IPS-20b (cell line): ENCODE data around the gene PDLIM7.

ENCODE experiments used
- H3K27ac ChIP-seq: one replicate; pipeline ENCODE4 v1.5.1; 2013; ENCODE audit warnings: low read length
- H3K27me3 ChIP-seq: 2 replicates; pipeline ENCODE4 v1.6.1; 2013; ENCODE audit warnings: mild to moderate bottlenecking, low read length, inconsistent platforms; ENCODE audit not compliant: insufficient read depth
- H3K36me3 ChIP-seq: 2 replicates; pipeline ENCODE4 v1.6.1; 2013; ENCODE audit warnings: low read depth, mild to moderate bottlenecking, inconsistent platforms, low read length, moderate library complexity; ENCODE audit not compliant: insufficient read depth
- H3K4me1 ChIP-seq: 2 replicates; pipeline ENCODE4 v1.6.1; 2013; ENCODE audit warnings: mild to moderate bottlenecking, control low read depth, inconsistent platforms, low read length, moderate library complexity; ENCODE audit not compliant: insufficient read depth
- H3K4me3 ChIP-seq: 2 replicates; pipeline ENCODE4 v1.5.1; 2013; ENCODE audit warnings: mild to moderate bottlenecking, low read length, inconsistent platforms
- H3K9ac ChIP-seq: 2 replicates; pipeline ENCODE4 v1.6.1; 2013; ENCODE audit warnings: low read depth, mild to moderate bottlenecking, inconsistent platforms, low read length, moderate library complexity
- H3K9me3 ChIP-seq: 2 replicates; pipeline ENCODE4 v1.6.1; 2013; ENCODE audit warnings: mild to moderate bottlenecking, low read depth, low read length, inconsistent platforms; ENCODE audit not compliant: insufficient read depth

The PDLIM7 gene

DNA sequence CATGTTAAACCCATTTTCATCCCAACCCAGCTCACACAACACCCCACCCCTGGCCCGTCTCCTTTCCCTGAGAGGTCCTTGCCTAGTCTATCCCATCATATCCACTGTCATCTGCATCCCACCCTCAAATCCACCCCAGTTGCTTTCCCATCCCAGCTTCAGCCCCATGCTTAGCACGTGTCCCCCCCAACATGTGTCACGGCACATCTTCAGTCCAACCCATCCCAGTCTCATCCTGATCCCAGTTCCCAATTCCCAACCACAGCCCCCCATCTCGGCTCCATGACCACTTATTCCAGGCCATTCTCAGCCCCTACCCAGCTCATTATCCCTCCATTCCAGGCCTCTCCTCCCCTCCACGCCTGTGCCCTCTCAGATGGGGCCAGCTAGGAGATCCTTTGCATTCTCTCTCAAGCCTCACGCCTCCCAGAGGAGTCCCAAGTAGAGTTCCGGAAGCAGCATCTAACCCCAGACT, 23.4 kb downstream of the PDLIM7 start:
- Histone ChIP-seq H3K4me3 (peak overlapping the region; percentile 59), H3K4me1 (peaks cover 34% of the 10 kb centered on the region), H3K36me3 (peaks cover 32% of the 10 kb centered on the region), H3K27ac (no peak overlapping the region), H3K27me3 (no peaks in the 10 kb centered on the region), H3K9ac (peak overlapping the region; percentile 47; the same call in 1 of the 2 replicates), H3K9me3 (no peaks in the 10 kb centered on the region)

DNA sequence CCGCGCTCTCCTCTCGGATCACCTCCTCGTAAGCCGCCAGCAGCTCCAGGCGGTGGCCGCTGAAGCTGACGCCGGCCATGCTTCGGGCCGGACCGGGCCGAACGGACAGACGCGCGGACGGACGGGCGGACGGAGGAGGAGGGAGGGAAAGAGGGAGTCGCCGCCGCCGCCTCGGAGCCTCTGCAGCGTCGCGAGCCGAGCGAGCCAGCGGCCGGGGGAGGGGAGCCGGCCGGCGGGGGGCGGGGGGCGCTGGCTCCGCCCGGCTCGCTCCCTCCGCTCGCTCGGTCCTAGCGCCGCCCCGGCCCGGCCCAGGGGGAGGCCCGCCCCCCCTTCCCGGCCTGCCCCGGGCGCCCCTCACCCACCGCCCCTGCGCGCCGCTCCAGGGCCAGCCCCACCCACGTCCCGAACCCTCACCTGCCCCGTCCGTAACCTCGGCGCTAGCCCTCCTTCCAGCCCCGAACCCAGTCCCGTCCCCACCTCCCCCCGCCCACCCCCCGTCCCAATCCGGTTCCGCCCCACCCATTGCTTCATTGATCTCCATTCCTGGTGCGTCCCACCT, 23.9 kb downstream of the PDLIM7 start, which contains the start of gene DBN1:
DBN1 (minus strand) TSS at position 192 of the 559 bp plus-strand sequence; CDS start at position 79, 113 bp downstream.
- Histone ChIP-seq H3K9me3 (no peaks in the 10 kb centered on the region), H3K27me3 (no peaks in the 10 kb centered on the region), H3K4me3 (peak within 1 kb of the TSS; percentile 96), H3K27ac (peak within 1 kb of the TSS; percentile 89), H3K4me1 (peaks cover 34% of the 10 kb centered on the region), H3K36me3 (peaks cover 37% of the 10 kb centered on the region), H3K9ac (peak within 1 kb of the TSS; percentile 98)

DNA sequence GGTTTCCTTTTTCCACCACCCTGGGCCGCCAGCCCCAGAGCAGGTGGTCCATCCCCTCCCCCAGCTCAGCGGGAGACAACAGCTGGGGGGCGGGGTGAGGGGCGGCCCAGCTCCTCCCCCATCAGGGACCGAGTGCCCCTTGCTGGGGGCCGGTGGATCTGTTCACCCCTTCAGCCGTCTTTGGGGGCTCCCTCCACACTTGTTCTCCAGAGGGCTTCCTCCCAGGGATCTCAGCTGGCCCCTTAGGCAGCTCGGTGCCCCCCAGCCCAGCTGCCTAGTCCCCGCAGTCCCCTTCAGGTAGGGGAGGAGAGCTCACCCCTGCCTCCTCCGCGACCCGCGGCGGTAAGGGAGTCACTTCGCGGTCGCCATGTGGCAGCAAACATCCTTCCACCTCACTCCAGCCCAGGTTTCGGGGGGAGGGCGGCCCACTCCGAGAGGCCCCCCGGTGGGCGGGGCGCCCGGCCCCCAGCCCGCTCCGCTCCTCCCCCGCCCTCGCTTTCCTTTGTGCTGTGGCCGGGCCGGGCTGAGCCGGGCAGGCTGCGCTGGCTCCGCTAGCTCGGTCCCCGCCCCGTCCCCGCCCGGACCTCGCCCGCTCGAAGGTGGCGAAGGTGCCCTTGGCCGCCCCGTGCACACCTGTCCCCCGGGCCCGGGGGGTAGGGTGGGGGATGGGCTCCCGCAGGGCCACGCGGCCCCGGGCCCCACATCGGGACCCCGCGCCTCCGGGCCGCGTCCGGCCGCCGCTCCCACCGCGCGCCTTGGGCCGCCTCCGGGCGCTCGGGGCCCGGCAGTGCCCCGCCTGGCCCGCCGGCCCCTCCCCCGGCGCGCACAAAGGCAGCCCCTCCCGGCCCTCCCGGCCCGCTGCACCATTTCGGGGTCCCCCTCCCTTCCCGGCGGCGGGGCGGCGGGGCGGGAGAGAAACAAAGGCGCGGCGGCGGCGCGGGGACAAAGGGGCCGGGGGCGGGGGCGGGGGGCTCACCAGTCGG, 24.7 kb downstream of the PDLIM7 start:
- peak overlapping the region; percentile 89 for H3K27ac ChIP-seq
- peaks cover 45% of the 10 kb centered on the region for H3K36me3 ChIP-seq
- H3K4me3 ChIP-seq, result peak overlapping the region; percentile 96
- peaks cover 34% of the 10 kb centered on the region for H3K4me1 ChIP-seq
- no peaks in the 10 kb centered on the region for H3K9me3 ChIP-seq
- H3K9ac ChIP-seq, result peak overlapping the region; percentile 98
- H3K27me3 ChIP-seq, result no peaks in the 10 kb centered on the region

- no peaks in the 10 kb centered on the region for H3K9me3 ChIP-seq
- peak overlapping the region; percentile 89 for H3K27ac ChIP-seq
- peaks cover 55% of the 10 kb centered on the region for H3K36me3 ChIP-seq
- H3K4me1 ChIP-seq, result peaks cover 34% of the 10 kb centered on the region
- H3K27me3 ChIP-seq, result no peaks in the 10 kb centered on the region
- peak overlapping the region; percentile 96 for H3K4me3 ChIP-seq
- peak overlapping the region; percentile 98 for H3K9ac ChIP-seq
These were observed 25.6 kb downstream of the PDLIM7 start for GRCh38 chr5:177471610-177472356.

- Histone ChIP-seq H3K4me1 (peaks cover 34% of the 10 kb centered on the region), H3K9me3 (no peaks in the 10 kb centered on the region), H3K9ac (peak overlapping the region; percentile 98), H3K36me3 (peaks cover 63% of the 10 kb centered on the region), H3K27ac (peak overlapping the region; percentile 46), H3K27me3 (no peaks in the 10 kb centered on the region), H3K4me3 (peak overlapping the region; percentile 96; the same call in 1 of the 2 replicates)
These were observed 26.5 kb downstream of the PDLIM7 start for GRCh38 chr5:177470759-177471536.

DNA sequence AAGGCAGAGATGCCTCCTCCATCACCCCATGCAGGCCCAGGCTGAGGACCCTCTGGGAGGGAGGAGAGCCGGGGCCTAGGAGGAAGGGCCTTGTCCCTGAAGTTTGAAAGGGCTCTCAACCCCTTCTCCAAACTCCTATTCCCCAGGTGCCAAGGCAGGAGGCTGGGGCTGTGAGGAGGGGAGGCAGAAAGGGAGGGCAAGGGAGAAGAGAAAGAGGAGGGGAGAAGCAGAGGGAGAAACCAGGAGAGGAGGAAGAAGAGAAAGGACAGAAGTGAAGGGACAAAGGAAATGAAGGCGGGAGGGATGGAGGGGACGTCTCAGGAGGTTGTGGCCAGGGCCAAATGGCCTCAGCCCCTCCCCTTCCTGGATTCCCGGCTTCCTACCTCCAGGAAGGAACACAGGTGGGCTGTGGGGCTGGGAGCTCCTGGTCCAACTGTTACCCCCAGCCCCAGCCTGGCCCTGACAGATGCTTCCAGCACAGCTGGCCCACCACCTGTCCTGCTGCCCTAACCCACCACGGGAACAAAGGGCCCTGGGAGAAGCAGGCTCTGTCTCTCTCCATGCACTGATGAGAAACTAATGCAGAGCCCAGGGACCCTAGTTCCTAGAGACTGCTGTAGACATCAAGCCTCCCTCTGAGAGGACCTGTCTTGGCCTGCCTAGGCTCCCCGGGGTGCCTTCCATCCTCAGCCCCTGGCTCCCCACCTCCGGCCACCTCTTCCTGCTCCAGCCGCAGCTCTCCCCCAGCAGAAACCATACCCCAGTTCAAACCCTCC, 27.5 kb downstream of the PDLIM7 start:
- Histone ChIP-seq H3K9ac (peak overlapping the region; percentile 64; the same call in 1 of the 2 replicates), H3K36me3 (peaks cover 73% of the 10 kb centered on the region), H3K9me3 (no peaks in the 10 kb centered on the region), H3K27ac (peak overlapping the region; percentile 46), H3K4me1 (peaks cover 34% of the 10 kb centered on the region), H3K27me3 (no peaks in the 10 kb centered on the region), H3K4me3 (peak overlapping the region; percentile 96; the same call in 1 of the 2 replicates)

- H3K27me3 ChIP-seq, result no peaks in the 10 kb centered on the region
- no peaks in the 10 kb centered on the region for H3K9me3 ChIP-seq
- H3K4me1 ChIP-seq, result peaks cover 26% of the 10 kb centered on the region
- H3K27ac ChIP-seq, result peak overlapping the region; percentile 30
- H3K4me3 ChIP-seq, result no peak overlapping the region
- peaks cover 73% of the 10 kb centered on the region for H3K36me3 ChIP-seq
- H3K9ac ChIP-seq, result peak overlapping the region; percentile 64; the same call in 1 of the 2 replicates
These were observed 28.4 kb downstream of the PDLIM7 start for GRCh38 chr5:177468685-177469628.

DNA sequence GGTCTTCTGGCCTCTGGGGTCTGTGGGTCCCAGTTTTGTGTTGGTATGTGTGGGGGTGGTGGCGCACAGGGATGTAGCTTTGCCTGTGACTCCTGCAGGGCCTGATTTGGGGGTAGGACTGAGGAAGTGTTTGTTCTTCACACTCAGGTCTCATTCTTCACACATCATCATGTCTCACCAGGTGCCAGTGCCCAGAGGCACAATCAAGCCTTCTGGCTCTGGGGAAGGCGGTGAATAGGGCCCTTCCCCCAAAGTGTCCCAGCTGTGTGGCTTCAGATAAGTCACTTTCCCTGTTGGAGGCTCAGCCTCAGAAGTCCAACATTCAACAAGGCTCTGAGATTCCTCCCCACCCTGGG, 29.1 kb downstream of the PDLIM7 start:
- no peaks in the 10 kb centered on the region for H3K9me3 ChIP-seq
- H3K9ac ChIP-seq, result no peak overlapping the region
- H3K4me1 ChIP-seq, result peaks cover 25% of the 10 kb centered on the region
- no peak overlapping the region for H3K27ac ChIP-seq
- H3K4me3 ChIP-seq, result no peak overlapping the region
- no peaks in the 10 kb centered on the region for H3K27me3 ChIP-seq
- peaks cover 79% of the 10 kb centered on the region for H3K36me3 ChIP-seq

DNA sequence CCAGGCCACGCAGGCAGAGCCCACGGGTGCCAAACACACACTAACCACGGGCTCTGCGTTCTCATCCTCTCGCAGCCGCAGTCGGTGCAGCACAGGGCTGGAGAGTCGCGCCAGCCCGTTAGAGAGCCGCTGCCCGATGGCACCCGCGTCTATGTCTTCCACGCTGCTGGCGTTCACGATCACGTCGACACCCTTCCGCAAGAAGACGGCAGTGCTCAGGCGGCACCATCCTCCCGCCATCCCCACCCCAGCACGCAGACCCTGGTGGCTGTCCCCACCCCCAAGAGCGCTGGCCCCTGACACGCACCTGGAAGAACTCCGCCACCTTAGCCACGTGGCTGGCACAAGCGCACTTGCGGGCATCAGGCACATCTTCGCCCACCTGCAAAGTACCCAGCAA, 30.0 kb downstream of the PDLIM7 start:
- no peaks in the 10 kb centered on the region for H3K9me3 ChIP-seq
- H3K4me3 ChIP-seq, result no peak overlapping the region
- no peak overlapping the region for H3K27ac ChIP-seq
- peaks cover 87% of the 10 kb centered on the region for H3K36me3 ChIP-seq
- H3K4me1 ChIP-seq, result peaks cover 25% of the 10 kb centered on the region
- H3K9ac ChIP-seq, result no peak overlapping the region
- no peaks in the 10 kb centered on the region for H3K27me3 ChIP-seq
